Measurements from ENCODE around the gene DNAH8.
"Not testable (repeated sequence)": the region's sequence is repeated elsewhere in the genome, so short reads cannot be mapped to it uniquely, and the experiment has no call there.

The DNAH8 gene

GRCh38 chr6:38915205-38915925 is 200.3 kb downstream of the DNAH8 start:
- no peaks in the 10 kb centered on the region for H3K36me3 Mint-ChIP-seq
- DNase-seq: no peak
- CTCF ChIA-PET: no interaction called here
- H3K27ac Mint-ChIP-seq: no peak overlapping the region
- no peaks in the 10 kb centered on the region for H3K4me1 Mint-ChIP-seq
- H3K9me3 Mint-ChIP-seq: no peaks in the 10 kb centered on the region
- no peaks in the 10 kb centered on the region for H3K27me3 Mint-ChIP-seq
- H3K4me3 Mint-ChIP-seq: no peak overlapping the region

GRCh38 chr6:38921540-38921939 is 206.4 kb downstream of the DNAH8 start:
- H3K4me3 Mint-ChIP-seq, H3K36me3 Mint-ChIP-seq, H3K27ac Mint-ChIP-seq, H3K4me1 Mint-ChIP-seq, H3K27me3 Mint-ChIP-seq, DNase-seq, H3K9me3 Mint-ChIP-seq: not testable (repeated sequence)
- CTCF ChIA-PET: interaction anchor here (0.6 kb wide), 1 partner anchor 8 kb away, joined by 3 read pairs; no protein-coding TSS in a partner anchor

- no peak for DNase-seq
- Mint-ChIP-seq H3K36me3 (no peaks in the 10 kb centered on the region), H3K4me1 (no peaks in the 10 kb centered on the region), H3K27ac (no peak overlapping the region), H3K4me3 (no peak overlapping the region), H3K27me3 (peaks cover 8% of the 10 kb centered on the region), H3K9me3 (no peaks in the 10 kb centered on the region)
- CTCF ChIA-PET: interaction anchor here (0.6 kb wide), 1 partner anchor 152 kb away, joined by 3 read pairs; no protein-coding TSS in a partner anchor
Measured at GRCh38 chr6:38924791-38925509, 209.8 kb downstream of the DNAH8 start.

- Mint-ChIP-seq H3K27ac (no peak overlapping the region), H3K4me3 (no peak overlapping the region), H3K9me3 (no peaks in the 10 kb centered on the region), H3K27me3 (no peaks in the 10 kb centered on the region), H3K4me1 (no peaks in the 10 kb centered on the region), H3K36me3 (no peaks in the 10 kb centered on the region)
- DNase-seq: no peak
- CTCF ChIA-PET: interaction anchor here (0.7 to 0.9 kb wide), 2 partner anchors 8 to 57 kb away, joined by 3 to 4 read pairs; no protein-coding TSS in a partner anchor
Measured at GRCh38 chr6:38929560-38929959, 214.4 kb downstream of the DNAH8 start.

- Mint-ChIP-seq H3K4me1 (no peaks in the 10 kb centered on the region), H3K9me3 (no peaks in the 10 kb centered on the region), H3K27ac (no peak overlapping the region), H3K36me3 (no peaks in the 10 kb centered on the region), H3K27me3 (no peaks in the 10 kb centered on the region), H3K4me3 (no peak overlapping the region)
- no peak for DNase-seq
- CTCF ChIA-PET: interaction anchor here (0.7 to 3.2 kb wide), 4 partner anchors 10 to 61 kb away, joined by 3 to 24 read pairs (median 5); no protein-coding TSS in a partner anchor
Measured at GRCh38 chr6:38933426-38933825, 218.3 kb downstream of the DNAH8 start.

- H3K27ac Mint-ChIP-seq: no peak overlapping the region
- H3K4me1 Mint-ChIP-seq: no peaks in the 10 kb centered on the region
- no peak overlapping the region for H3K4me3 Mint-ChIP-seq
- DNase-seq: no peak
- H3K27me3 Mint-ChIP-seq: no peaks in the 10 kb centered on the region
- CTCF ChIA-PET: no interaction called here
- H3K9me3 Mint-ChIP-seq: no peaks in the 10 kb centered on the region
- no peaks in the 10 kb centered on the region for H3K36me3 Mint-ChIP-seq
Measured at GRCh38 chr6:38935051-38935450, 219.9 kb downstream of the DNAH8 start.

GRCh38 chr6:38937839-38938613 is 222.9 kb downstream of the DNAH8 start:
- CTCF ChIA-PET: no interaction called here
- Mint-ChIP-seq H3K27ac (no peak overlapping the region), H3K27me3 (peaks cover 8% of the 10 kb centered on the region), H3K9me3 (no peaks in the 10 kb centered on the region), H3K4me3 (no peak overlapping the region), H3K36me3 (no peaks in the 10 kb centered on the region), H3K4me1 (no peaks in the 10 kb centered on the region)
- no peak for DNase-seq

- no peak overlapping the region for H3K4me3 Mint-ChIP-seq
- no peak for DNase-seq
- H3K27ac Mint-ChIP-seq: no peak overlapping the region
- CTCF ChIA-PET: no interaction called here
- H3K27me3 Mint-ChIP-seq: peaks cover 8% of the 10 kb centered on the region
- H3K36me3 Mint-ChIP-seq: no peaks in the 10 kb centered on the region
- no peaks in the 10 kb centered on the region for H3K4me1 Mint-ChIP-seq
- no peaks in the 10 kb centered on the region for H3K9me3 Mint-ChIP-seq
Measured at GRCh38 chr6:38938741-38939140, 223.6 kb downstream of the DNAH8 start.

- no peak overlapping the region for H3K4me3 Mint-ChIP-seq
- H3K27ac Mint-ChIP-seq: no peak overlapping the region
- no peaks in the 10 kb centered on the region for H3K9me3 Mint-ChIP-seq
- no peak for DNase-seq
- no peaks in the 10 kb centered on the region for H3K36me3 Mint-ChIP-seq
- H3K27me3 Mint-ChIP-seq: peaks cover 14% of the 10 kb centered on the region
- H3K4me1 Mint-ChIP-seq: no peaks in the 10 kb centered on the region
- CTCF ChIA-PET: interaction anchor here (1.4 kb wide), 1 partner anchor 9 kb away, joined by 4 read pairs; no protein-coding TSS in a partner anchor
Measured at GRCh38 chr6:38942442-38942841, 227.3 kb downstream of the DNAH8 start.

GRCh38 chr6:38942965-38943364 is 227.9 kb downstream of the DNAH8 start:
- Mint-ChIP-seq H3K27me3 (peaks cover 14% of the 10 kb centered on the region), H3K36me3 (no peaks in the 10 kb centered on the region), H3K4me3 (no peak overlapping the region), H3K9me3 (no peaks in the 10 kb centered on the region), H3K27ac (no peak overlapping the region), H3K4me1 (no peaks in the 10 kb centered on the region)
- DNase-seq: no peak
- CTCF ChIA-PET: interaction anchor here (1.4 kb wide), 1 partner anchor 9 kb away, joined by 4 read pairs; no protein-coding TSS in a partner anchor

- Mint-ChIP-seq H3K9me3 (no peaks in the 10 kb centered on the region), H3K27ac (no peak overlapping the region), H3K36me3 (no peaks in the 10 kb centered on the region), H3K4me3 (no peak overlapping the region), H3K4me1 (no peaks in the 10 kb centered on the region), H3K27me3 (peaks cover 14% of the 10 kb centered on the region)
- CTCF ChIA-PET: interaction anchor here (0.7 to 1.4 kb wide), 2 partner anchors 10 to 71 kb away, joined by 4 read pairs; no protein-coding TSS in a partner anchor
- DNase-seq: no peak
Measured at GRCh38 chr6:38943964-38944363, 228.9 kb downstream of the DNAH8 start.

- H3K4me3 Mint-ChIP-seq: no peak overlapping the region
- no peak overlapping the region for H3K27ac Mint-ChIP-seq
- H3K9me3 Mint-ChIP-seq: no peaks in the 10 kb centered on the region
- CTCF ChIA-PET: no interaction called here
- H3K4me1 Mint-ChIP-seq: no peaks in the 10 kb centered on the region
- peaks cover 14% of the 10 kb centered on the region for H3K27me3 Mint-ChIP-seq
- no peaks in the 10 kb centered on the region for H3K36me3 Mint-ChIP-seq
- DNase-seq: no peak
Measured at GRCh38 chr6:38944655-38945279, 229.7 kb downstream of the DNAH8 start.

GRCh38 chr6:38955861-38956260 is 240.8 kb downstream of the DNAH8 start:
- H3K36me3 Mint-ChIP-seq: no peaks in the 10 kb centered on the region
- no peak overlapping the region for H3K4me3 Mint-ChIP-seq
- no peaks in the 10 kb centered on the region for H3K4me1 Mint-ChIP-seq
- no peaks in the 10 kb centered on the region for H3K9me3 Mint-ChIP-seq
- CTCF ChIA-PET: no interaction called here
- no peak for DNase-seq
- no peak overlapping the region for H3K27ac Mint-ChIP-seq
- H3K27me3 Mint-ChIP-seq: peaks cover 17% of the 10 kb centered on the region

- no peak overlapping the region for H3K4me3 Mint-ChIP-seq
Measured at GRCh38 chr6:38957426-38957825, 242.3 kb downstream of the DNAH8 start.

More at GRCh38 chr6:38957426-38957825, 242.3 kb downstream of the DNAH8 start:
- no peak for DNase-seq
- Mint-ChIP-seq H3K36me3 (no peaks in the 10 kb centered on the region), H3K27ac (no peak overlapping the region), H3K9me3 (no peaks in the 10 kb centered on the region), H3K27me3 (peaks cover 17% of the 10 kb centered on the region), H3K4me1 (no peaks in the 10 kb centered on the region)
- CTCF ChIA-PET: no interaction called here

All from activated naive CD4-positive, alpha-beta T cell treated with anti-CD3 and anti-CD28 coated beads, Interleukin-2, amount 10 ng/mL, durations not matched to agents 7 days and 5 days (primary cell).